ENCODE results near the gene RPS15.

GRCh38 chr19:1425102-1425837, 12.9 kb upstream of the RPS15 start:
- TF ChIP-seq, protein P1, sequence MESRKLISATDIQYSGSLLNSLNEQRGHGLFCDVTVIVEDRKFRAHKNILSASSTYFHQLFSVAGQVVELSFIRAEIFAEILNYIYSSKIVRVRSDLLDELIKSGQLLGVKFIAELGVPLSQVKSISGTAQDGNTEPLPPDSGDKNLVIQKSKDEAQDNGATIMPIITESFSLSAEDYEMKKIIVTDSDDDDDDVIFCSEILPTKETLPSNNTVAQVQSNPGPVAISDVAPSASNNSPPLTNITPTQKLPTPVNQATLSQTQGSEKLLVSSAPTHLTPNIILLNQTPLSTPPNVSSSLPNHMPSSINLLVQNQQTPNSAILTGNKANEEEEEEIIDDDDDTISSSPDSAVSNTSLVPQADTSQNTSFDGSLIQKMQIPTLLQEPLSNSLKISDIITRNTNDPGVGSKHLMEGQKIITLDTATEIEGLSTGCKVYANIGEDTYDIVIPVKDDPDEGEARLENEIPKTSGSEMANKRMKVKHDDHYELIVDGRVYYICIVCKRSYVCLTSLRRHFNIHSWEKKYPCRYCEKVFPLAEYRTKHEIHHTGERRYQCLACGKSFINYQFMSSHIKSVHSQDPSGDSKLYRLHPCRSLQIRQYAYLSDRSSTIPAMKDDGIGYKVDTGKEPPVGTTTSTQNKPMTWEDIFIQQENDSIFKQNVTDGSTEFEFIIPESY (IDR thresholded peaks at IDR 0.05) = no peak
- TF ChIP-seq CTCF (IDR thresholded peaks at IDR 0.05; ENCODE audit: low read depth, low read length, missing input control) (no peak), MAX (IDR thresholded peaks at IDR 0.05) (no peak), JUND (IDR thresholded peaks at IDR 0.05) (no peak), SP1 (IDR thresholded peaks at IDR 0.05) (no peak), RAD21 (IDR thresholded peaks at IDR 0.05) (no peak), REST (IDR thresholded peaks at IDR 0.05) (no peak), YY1 (IDR thresholded peaks at IDR 0.05) (no peak)
